LHCN-M2 (cell line): ENCODE measurements around the gene RAVER1. TPM values are rescaled to one million over a fixed set of nuclear protein-coding genes. Genes with fewer than 3 reads are reported as not detected.
"Not testable (repeated sequence)": the region's sequence is repeated elsewhere in the genome, so short reads cannot be mapped to it uniquely, and the experiment has no call there.

Experiments
- DNase-seq: peaks from one replicate; pipeline ENCODE4 v3.0.0-alpha.2; 2012; ENCODE audit warnings: low read depth
- polyA plus RNA-seq: library from polyadenylated mRNA; unstranded; fragments of >200 nt; gene quantifications from one replicate; pipeline ENCODE4 v1.2.1, GENCODE V29; 2012; ENCODE audit warnings: missing spikeins
- total RNA-seq: library from RNA; depleted of rRNA; stranded (reverse); fragments of >200 nt; gene quantifications from 2 replicates; pipeline ENCODE4 v1.2.3, GENCODE V29; 2014; rRNA removed

The RAVER1 gene
- 26.8 and 37.4 TPM in 2 replicates for total RNA-seq
- 21.1 TPM for polyA plus RNA-seq

- DNase-seq = peak; percentile 96
Measured at GRCh38 chr19:10332965-10333757, at the start of gene RAVER1. Gene RAVER1 (minus strand): TSS chr19:10333529. CDS start chr19:10333507, 22 bp downstream.

DNA sequence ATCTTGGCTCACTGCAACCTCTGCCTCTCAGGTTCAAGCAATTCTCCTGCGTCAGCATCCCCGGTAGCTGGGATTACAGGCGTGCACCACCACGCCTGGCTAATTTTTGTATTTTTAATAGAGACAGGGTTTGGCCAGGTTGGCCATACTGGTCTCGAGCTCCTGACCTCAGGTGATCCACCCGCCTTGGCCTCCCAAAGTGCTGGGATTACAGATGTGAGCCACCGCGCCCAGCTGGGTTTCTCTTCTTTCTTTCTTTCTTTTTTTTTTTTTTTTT is 49.8 kb upstream of the RAVER1 start:
- DNase-seq = not testable (repeated sequence)

- DNase-seq = peak; percentile 98
Measured at GRCh38 chr19:10380313-10381102, 47.2 kb upstream of the RAVER1 start, which contains the start of gene TYK2. Gene TYK2 (minus strand): TSS chr19:10380572. CDS start chr19:10378406, 2,166 bp downstream.

- peak; percentile 7 for DNase-seq
Measured at GRCh38 chr19:10379880-10380312, 46.6 kb upstream of the RAVER1 start.

GRCh38 chr19:10378124-10378523 is 44.8 kb upstream of the RAVER1 start:
- peak; percentile 18 for DNase-seq

DNA sequence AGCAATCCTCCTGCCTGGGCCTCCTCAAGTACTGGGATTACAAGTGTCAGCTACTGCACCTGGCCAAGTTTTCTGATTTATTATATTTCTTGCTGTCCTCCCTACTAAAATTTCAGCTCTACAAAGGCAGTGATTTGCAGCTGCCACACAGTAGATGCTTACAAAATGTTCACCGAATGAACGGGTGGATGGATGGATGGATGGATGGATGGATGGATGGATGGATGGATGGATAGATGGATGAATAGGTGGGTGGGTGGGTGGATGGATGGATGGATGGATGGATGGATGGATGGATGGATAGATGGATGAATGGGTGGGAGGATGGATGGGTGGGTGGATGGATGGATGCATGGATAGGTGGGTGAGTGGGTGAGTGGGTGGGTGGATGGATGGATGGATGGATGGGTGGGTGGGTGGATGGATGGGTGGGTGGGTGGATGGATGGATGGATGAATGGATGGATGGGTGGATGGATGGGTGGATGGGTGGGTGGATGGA is 43.9 kb upstream of the RAVER1 start:
- not testable (repeated sequence) for DNase-seq

DNA sequence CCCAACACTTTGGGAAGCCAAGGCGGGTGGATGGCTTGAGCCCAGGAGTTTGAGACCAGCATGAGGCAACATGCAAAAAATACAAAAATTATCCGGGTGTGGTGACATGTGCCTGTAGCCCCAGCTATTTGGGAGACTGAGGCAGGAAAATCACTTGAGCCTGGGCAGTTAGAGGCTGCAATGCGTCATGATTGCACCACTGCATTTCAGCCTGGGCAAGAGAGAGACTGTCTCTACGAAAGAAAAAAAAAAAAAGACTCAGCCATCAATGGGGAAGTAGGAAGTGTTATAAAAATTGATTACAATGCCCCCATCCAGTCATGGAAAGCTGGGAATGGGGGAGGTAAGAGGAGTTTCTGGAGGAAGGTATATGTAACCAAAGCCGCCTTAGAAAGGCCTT is 41.6 kb upstream of the RAVER1 start:
- DNase-seq = no peak

- no peak for DNase-seq
Measured at GRCh38 chr19:10372690-10373089, 39.4 kb upstream of the RAVER1 start.

DNA sequence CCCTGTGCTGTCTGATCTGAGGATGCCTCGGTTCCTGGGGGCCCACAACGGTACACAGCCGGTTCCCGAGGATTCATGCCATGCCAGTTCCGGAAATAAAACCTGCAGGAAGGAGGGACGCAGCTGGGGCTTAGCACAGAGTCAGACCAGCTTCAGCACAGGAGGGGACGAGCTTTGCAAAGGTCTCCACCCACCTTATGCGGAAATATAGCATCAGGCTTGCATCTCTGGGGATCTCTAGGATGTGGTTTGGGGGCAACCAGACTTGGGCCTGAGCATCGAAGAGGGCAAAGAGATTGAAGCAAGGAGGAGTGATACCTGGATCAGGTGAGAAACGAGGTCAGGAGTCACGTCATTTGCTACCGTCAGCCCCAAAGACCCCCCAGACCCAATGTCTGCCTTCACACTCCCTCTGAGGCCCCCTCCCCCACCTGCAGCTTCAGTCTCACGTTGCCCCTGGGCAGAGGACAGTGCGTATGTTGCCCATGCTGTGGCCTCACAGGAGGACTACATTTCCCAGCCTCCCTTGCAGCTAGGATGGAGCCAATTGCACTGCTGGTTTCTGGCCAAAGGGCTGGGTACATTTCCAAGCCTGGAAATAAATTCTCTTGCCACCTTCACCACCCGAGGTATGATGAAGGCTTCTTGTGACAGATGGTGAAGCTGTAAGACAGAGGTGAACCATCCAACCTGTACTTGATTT is 34.9 kb upstream of the RAVER1 start:
- no peak for DNase-seq

DNA sequence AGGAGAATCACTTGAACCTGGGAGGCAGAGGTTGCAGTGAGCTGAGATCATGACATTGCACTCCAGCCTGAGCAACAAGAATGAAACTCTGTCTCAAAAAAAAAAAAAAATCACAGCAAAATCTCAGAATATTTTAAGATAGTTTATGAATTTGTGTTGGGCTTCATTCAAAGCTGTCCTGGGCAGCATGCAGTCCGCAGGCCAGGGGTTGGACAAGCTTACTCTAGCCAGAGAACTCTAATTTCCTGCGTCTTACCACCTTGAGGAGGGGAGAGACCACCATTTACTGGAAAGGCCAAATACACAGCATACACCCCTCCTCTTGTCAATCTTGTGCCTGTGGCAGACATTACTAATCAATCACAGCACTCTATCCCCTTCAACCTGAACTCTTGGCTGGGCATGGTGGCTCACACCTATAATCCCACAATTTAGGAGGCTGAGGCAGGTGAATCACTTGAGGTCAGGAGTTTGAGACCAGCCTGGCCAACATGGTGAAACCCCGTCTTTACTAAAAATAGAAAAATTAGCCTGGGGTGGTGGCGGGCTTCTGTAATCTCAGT is 33.7 kb upstream of the RAVER1 start:
- DNase-seq = not testable (repeated sequence)

GRCh38 chr19:10365518-10365917 is 32.2 kb upstream of the RAVER1 start:
- DNase-seq = no peak

GRCh38 chr19:10364644-10365043 is 31.3 kb upstream of the RAVER1 start:
- DNase-seq = no peak

GRCh38 chr19:10363789-10364281 is 30.5 kb upstream of the RAVER1 start:
- DNase-seq = no peak

DNA sequence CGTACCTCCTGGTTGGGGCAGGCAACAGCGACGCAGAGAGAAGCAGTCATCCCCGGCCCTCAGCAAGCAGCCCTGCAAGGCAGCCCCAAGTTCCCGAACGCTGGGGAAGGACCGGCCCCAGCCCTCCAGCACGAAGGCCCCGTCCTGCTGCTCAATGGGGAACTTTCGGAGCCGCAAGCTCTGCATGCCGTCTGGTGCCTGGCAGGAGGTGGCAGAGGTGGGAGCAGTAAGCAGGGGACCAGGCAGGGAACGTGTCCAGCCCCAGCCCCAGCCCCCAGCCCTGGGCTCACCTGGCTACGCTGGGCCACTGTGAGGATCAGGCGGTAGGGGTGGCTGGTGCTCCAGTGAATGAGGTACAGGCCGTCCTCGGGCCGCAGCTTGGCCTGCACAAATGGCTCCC is 28.9 kb upstream of the RAVER1 start:
- no peak for DNase-seq

DNA sequence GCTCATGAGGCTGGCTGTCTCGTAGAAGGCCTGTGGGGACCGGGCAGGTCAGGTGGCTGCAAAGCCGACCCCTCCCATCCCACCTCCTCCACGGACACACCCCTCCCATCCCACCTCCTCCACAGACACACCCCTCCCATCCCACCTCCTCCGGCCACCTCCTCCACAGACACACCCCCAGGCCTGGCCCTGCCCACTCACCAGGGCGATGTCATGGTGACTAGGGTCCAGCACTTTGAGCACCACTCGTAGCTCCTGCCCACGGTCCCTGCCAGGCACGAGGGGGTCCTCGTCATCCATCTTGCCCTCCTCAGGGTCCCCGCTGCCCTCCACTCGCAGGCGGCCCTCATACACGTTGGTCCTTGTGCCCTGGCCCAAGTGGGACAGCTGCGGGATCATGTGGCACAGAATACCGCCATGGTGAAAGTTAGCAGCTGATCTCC is 28.3 kb upstream of the RAVER1 start:
- no peak for DNase-seq

GRCh38 chr19:10356431-10356830 is 23.1 kb upstream of the RAVER1 start:
- no peak for DNase-seq

DNA sequence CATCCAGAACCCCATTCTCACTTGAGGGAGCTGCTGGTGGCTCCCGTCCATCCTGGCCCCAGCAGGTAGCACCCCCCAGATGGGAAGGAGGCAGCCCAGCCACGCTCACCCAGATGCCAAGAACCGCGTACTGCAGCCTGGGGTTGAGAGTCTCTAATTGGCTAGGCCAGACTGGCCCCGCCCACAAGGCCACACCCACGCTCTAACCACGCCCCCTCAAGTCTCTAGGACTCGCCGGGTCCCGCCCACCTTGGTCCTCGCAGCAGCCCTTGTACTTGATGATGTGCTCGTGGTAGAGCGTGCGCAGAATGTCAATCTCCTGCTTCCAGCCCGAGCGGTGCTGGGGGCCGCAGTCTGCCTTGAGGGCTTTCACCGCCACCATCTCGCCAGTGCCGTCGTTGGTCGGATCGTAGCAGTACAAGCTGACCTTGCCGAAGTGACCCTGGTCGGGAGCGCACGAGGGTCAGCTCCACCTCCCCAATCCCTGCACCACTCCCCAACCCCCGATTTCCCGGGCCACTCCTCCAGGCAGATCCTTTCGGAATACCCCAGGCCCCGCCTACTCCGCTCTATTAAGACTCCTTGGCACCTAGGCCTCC is 20.6 kb upstream of the RAVER1 start:
- no peak for DNase-seq

DNA sequence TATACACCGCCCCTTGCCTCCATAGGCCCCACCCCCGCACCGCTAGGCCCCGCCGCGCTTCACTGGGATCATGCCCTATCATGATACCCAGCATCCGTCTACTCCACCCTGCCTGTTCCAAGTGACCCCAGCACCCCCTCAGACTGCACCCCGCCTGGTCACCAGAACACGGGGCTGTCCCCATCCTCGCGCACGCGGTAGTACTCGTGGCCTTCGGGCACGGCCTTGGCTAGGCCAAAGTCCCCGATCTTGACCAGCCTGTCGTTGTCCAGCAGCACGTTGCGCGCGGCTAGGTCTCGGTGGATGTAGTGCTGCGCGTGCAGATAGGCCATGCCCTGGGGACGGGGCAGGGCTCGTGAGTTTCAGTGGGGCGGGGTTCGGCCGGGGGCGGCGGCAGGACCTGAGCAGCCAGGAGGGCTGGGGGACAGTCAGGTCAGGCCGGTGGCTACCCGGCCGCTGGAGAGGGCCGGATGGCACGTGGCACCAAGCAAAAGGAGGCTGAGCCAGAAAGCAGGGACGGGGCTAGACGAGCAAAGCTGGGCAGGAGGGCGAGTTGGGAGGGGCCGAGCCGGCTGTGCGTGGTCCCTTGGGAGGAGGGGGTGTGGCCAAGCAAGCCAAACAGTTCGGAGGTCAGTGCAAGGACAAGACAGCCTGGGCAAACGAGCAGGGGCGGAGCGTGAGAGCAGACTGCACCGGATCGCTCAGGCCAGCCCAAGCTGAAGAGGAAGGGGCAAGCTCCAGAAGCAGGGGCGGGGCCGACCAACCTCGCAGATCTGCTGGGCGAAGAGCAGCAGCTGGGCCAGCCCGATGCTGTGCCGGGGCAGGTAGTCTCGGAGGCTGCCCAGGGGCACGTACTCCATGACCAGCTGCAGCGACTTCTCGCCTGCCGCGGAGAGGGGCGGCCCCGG is 19.7 kb upstream of the RAVER1 start:
- no peak for DNase-seq

DNA sequence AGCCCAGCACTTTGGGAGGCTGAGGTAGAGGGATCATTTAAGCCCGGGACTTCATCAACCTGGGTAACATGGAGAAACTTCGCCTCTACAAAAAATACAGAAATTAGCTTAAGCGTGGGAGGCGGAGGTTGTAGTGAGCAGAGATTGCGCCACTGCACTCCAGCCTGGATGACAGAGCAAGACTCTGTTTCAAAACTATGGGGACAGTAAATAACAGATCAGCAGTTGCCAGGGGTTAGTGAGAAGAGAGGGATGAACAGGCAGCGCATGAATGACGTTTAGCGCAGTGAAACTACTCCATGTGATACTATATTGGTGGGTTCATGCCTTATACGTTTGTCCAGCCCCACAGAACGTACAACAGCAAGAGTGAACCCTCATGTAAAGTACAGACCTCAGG is 13.2 kb upstream of the RAVER1 start:
- DNase-seq = no peak

GRCh38 chr19:10344780-10345179 is 11.5 kb upstream of the RAVER1 start:
- no peak for DNase-seq
